Smooth muscle cell (in vitro differentiated cells): ENCODE results near the gene DHRS4L2. TPM values are rescaled to one million over a fixed set of nuclear protein-coding genes. Genes with fewer than 3 reads are reported as not detected.
"Not testable (repeated sequence)": the region's sequence is repeated elsewhere in the genome, so short reads cannot be mapped to it uniquely, and the experiment has no call there.

Experiments
- DNase-seq: peaks from one replicate; lab custom pipeline; 2025; ENCODE audit not compliant: unreplicated experiment; lab: John Stamatoyannopoulos, UW
- H2AFZ ChIP-seq: fragments of 200-600 bp; sonication (generic); 2 replicates; pipeline ENCODE4 v1.6.0; 2016; ENCODE audit warnings: antibody characterized with exemption, low read depth, mild to moderate bottlenecking
- H3F3A ChIP-seq: fragments of 200-600 bp; sonication (generic); 2 replicates; pipeline ENCODE4 v1.6.0; 2017; ENCODE audit warnings: antibody characterized with exemption, low read depth
- H3K27ac ChIP-seq: fragments of 200-600 bp; sonication (generic); 2 replicates; pipeline ENCODE4 v1.5.1; 2016; ENCODE audit warnings: low read depth, mild to moderate bottlenecking
- H3K27me3 ChIP-seq: fragments of 200-600 bp; sonication (generic); 2 replicates; pipeline ENCODE4 v1.6.1; 2016; ENCODE audit warnings: low read depth, mild to moderate bottlenecking
- H3K36me3 ChIP-seq: fragments of 200-600 bp; sonication (generic); 2 replicates; pipeline ENCODE4 v1.5.1; 2016; ENCODE audit warnings: low read depth
- H3K4me1 ChIP-seq: fragments of 200-600 bp; sonication (generic); 2 replicates; pipeline ENCODE4 v1.5.1; 2016; ENCODE audit warnings: low read depth
- H3K4me2 ChIP-seq: fragments of 200-600 bp; sonication (generic); 2 replicates; pipeline ENCODE4 v1.6.0; 2016; ENCODE audit warnings: mild to moderate bottlenecking
- H3K4me3 ChIP-seq: fragments of 200-600 bp; sonication (generic); 2 replicates; pipeline ENCODE4 v1.5.1; 2016; ENCODE audit warnings: mild to moderate bottlenecking
- H3K79me2 ChIP-seq: fragments of 200-600 bp; sonication (generic); 2 replicates; pipeline ENCODE4 v1.6.0; 2016; ENCODE audit warnings: low read depth, mild to moderate bottlenecking
- H3K9ac ChIP-seq: fragments of 200-600 bp; sonication (generic); 2 replicates; pipeline ENCODE4 v1.6.0; 2016; ENCODE audit warnings: low read depth
- H3K9me3 ChIP-seq: fragments of 200-600 bp; sonication (generic); replicated peaks from 2 replicates; pipeline ENCODE4 v1.5.1; 2016; ENCODE audit warnings: low read depth
- H4K20me1 ChIP-seq: fragments of 200-600 bp; sonication (generic); 2 replicates; pipeline ENCODE4 v1.6.0; 2016; ENCODE audit warnings: low read depth
- WGBS: methylation state at CpG from one replicate; pipeline ENCODE4 v1.1.7; 2016; ENCODE audit warnings: low lambda C conversion rate; 5-methylcytosine and 5-hydroxymethylcytosine counted together
- polyA plus RNA-seq: library from polyadenylated mRNA; unstranded; fragments of >200 nt; fragmentation: Nextera tagmentation; extraction: Ambion mirVana; gene quantifications from 2 replicates; pipeline ENCODE4 v1.2.1, GENCODE V29; 2016
- total RNA-seq: library from RNA; depleted of rRNA; stranded (reverse); fragments of >200 nt; gene quantifications from 2 replicates; pipeline ENCODE4 v1.2.3, GENCODE V29; 2014
- TF ChIP-seq, protein P1 (sequence below): fragments of 200-600 bp; sonication (generic); IDR thresholded peaks from 2 replicates; pipeline ENCODE4 v1.5.1; 2017; ENCODE audit warnings: borderline replicate concordance, mild to moderate bottlenecking, antibody characterized with exemption; ENCODE audit not compliant: insufficient read depth, poor library complexity, severe bottlenecking

DHRS4L2 gene
- total and polyA plus RNA-seq, 2 experiments from 2014 or later: 8.2 to 21.5 TPM

DNA sequence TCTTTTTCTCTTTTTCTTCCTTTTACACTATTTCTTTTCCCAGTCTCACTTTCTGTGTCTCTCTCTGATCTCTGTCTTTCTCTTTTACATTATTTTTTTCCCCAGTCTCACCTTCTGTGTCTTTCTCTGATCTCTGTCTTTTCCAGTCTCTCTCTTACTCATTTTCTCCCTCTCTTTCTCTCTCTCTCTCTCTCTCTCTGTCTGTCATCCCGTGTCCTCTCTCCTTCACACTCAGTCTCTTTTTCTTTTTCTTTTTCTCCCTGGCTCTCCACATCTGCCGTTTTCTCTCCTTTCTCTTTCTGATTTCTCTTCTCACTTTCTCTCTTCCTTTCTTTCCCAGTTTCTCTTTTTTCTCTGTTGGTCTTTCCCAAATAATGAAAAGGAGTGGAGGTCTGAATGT lies 22.3 kb downstream of the DHRS4L2 start:
- no peaks in the 10 kb centered on the region for H3K9me3 ChIP-seq
- no peak overlapping the region for H3K4me2 ChIP-seq
- H3K79me2 ChIP-seq: no peaks in the 10 kb centered on the region
- H3K4me1 ChIP-seq: peaks cover 18% of the 10 kb centered on the region
- no peaks in the 10 kb centered on the region for H4K20me1 ChIP-seq
- no peak overlapping the region for H3K9ac ChIP-seq
- H2AFZ ChIP-seq: no peak overlapping the region
- 82% methylated on average over 2 of the region's 2 CpGs for WGBS
- H3F3A ChIP-seq: no peaks in the 10 kb centered on the region
- no peaks in the 10 kb centered on the region for H3K27me3 ChIP-seq
- H3K27ac ChIP-seq: no peak overlapping the region
- DNase-seq: no peak
- H3K36me3 ChIP-seq: no peaks in the 10 kb centered on the region
- no peak overlapping the region for H3K4me3 ChIP-seq
- TF ChIP-seq, protein P1, sequence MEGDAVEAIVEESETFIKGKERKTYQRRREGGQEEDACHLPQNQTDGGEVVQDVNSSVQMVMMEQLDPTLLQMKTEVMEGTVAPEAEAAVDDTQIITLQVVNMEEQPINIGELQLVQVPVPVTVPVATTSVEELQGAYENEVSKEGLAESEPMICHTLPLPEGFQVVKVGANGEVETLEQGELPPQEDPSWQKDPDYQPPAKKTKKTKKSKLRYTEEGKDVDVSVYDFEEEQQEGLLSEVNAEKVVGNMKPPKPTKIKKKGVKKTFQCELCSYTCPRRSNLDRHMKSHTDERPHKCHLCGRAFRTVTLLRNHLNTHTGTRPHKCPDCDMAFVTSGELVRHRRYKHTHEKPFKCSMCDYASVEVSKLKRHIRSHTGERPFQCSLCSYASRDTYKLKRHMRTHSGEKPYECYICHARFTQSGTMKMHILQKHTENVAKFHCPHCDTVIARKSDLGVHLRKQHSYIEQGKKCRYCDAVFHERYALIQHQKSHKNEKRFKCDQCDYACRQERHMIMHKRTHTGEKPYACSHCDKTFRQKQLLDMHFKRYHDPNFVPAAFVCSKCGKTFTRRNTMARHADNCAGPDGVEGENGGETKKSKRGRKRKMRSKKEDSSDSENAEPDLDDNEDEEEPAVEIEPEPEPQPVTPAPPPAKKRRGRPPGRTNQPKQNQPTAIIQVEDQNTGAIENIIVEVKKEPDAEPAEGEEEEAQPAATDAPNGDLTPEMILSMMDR: no peak

GRCh38 chr14:24012726-24013273 lies 24.1 kb downstream of the DHRS4L2 start:
- H3K27me3 ChIP-seq, H3K4me3 ChIP-seq, H3K36me3 ChIP-seq, H3F3A ChIP-seq, H4K20me1 ChIP-seq, H3K79me2 ChIP-seq, H3K27ac ChIP-seq, H3K4me2 ChIP-seq, H3K9ac ChIP-seq, H2AFZ ChIP-seq, H3K9me3 ChIP-seq, DNase-seq: not testable (repeated sequence)
- peaks cover 18% of the 10 kb centered on the region for H3K4me1 ChIP-seq
- WGBS: 86% methylated on average over 4 of the region's 4 CpGs

- H3K36me3 ChIP-seq: no peaks in the 10 kb centered on the region
- H2AFZ ChIP-seq: no peak overlapping the region
- H3K79me2 ChIP-seq: no peaks in the 10 kb centered on the region
- peaks cover 18% of the 10 kb centered on the region for H3K4me1 ChIP-seq
- no peak overlapping the region for H3K27ac ChIP-seq
- TF ChIP-seq, protein P1: peak; percentile 87
- H3K9me3 ChIP-seq: no peaks in the 10 kb centered on the region
- H3F3A ChIP-seq: no peaks in the 10 kb centered on the region
- no peak overlapping the region for H3K4me2 ChIP-seq
- H3K27me3 ChIP-seq: no peaks in the 10 kb centered on the region
- no peak overlapping the region for H3K4me3 ChIP-seq
- no peaks in the 10 kb centered on the region for H4K20me1 ChIP-seq
- 37% methylated on average over 12 of the region's 12 CpGs for WGBS
- H3K9ac ChIP-seq: no peak overlapping the region
- no peak for DNase-seq
Measured at GRCh38 chr14:24013654-24014514, 25.2 kb downstream of the DHRS4L2 start.

DNA sequence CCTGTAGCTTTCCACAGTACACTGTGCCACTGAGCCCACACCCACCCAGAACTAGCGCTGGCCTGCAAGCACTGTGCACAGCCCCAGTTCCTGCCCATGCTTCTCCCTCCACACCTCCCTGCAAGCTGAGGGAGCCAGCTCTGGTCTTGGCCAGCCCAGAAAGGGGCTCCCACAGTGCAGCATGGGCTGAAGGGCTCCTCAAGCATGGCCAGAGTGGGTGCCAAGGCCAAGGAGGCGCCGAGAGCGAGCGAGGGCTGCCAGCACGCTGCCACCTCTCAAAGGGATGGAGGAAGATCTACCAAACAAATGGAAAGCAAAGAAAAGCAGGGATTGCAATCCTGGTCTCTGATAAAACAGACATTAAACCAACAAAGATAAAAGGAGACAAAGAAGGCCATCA lies 27.0 kb downstream of the DHRS4L2 start:
- not testable (repeated sequence) for H3K9ac ChIP-seq, H3K27me3 ChIP-seq
- peaks cover 18% of the 10 kb centered on the region for H3K4me1 ChIP-seq

GRCh38 chr14:24018978-24019377 lies 30.2 kb downstream of the DHRS4L2 start:
- H3K27ac ChIP-seq, DNase-seq, H3K9ac ChIP-seq, H3F3A ChIP-seq, H3K4me3 ChIP-seq, H4K20me1 ChIP-seq, H3K36me3 ChIP-seq, H3K79me2 ChIP-seq, H3K27me3 ChIP-seq, H3K9me3 ChIP-seq, H2AFZ ChIP-seq, H3K4me2 ChIP-seq, H3K4me1 ChIP-seq: not testable (repeated sequence)

More for the DNA sequence above, 27.0 kb downstream of the DHRS4L2 start:
- WGBS: 97% methylated on average over 6 of the region's 6 CpGs
- not testable (repeated sequence) for H3K4me2 ChIP-seq, H3K4me3 ChIP-seq, H3K27ac ChIP-seq, H3F3A ChIP-seq, H4K20me1 ChIP-seq, H3K36me3 ChIP-seq, H2AFZ ChIP-seq, H3K79me2 ChIP-seq, H3K9me3 ChIP-seq, DNase-seq

DNA sequence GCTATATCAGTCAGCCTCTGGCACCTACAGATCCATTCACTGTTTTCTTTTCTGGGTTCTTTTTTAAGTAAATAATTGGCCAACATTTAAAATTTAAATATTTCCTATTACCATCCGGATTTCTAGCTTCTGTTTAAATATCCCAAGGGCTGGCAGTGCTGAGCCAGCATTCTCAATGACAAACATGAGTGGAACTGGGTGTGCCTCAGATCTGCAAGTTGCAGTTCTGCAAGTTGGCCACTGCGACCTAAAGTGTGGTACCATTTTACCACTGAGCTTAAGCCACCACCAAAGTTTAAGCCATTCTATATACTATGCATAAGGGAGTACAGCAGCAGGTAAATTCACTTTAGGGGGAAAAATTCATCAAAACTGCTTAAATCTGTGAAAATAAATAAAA lies 31.2 kb downstream of the DHRS4L2 start:
- not testable (repeated sequence) for H3K9ac ChIP-seq, H3K27me3 ChIP-seq, H3K4me3 ChIP-seq, H3K9me3 ChIP-seq, H3K36me3 ChIP-seq, H3K79me2 ChIP-seq, H3K4me1 ChIP-seq, H2AFZ ChIP-seq, H3F3A ChIP-seq, H3K27ac ChIP-seq, H3K4me2 ChIP-seq, DNase-seq, H4K20me1 ChIP-seq
- 47% methylated on average over 2 of the region's 2 CpGs for WGBS

DNA sequence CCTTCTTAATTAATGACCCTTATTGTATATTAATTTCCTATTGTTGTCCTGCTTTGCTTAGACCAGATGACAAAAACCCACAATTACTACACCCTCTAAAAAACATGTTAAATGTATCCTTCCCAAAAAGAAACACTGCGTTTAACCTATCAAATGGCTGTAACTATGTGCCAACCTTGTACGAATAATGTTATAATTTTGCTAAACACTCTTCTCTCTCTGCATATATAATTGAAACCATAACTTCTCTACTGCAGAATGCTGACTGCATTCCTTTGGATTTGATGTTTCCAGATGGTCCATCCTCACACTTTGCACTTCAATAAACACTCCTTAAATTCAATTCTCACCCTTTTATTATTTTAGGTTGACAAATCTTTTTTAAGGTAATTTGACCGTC lies 31.8 kb downstream of the DHRS4L2 start:
- H3K4me3 ChIP-seq, H3K27ac ChIP-seq, DNase-seq, H3K4me1 ChIP-seq, H3K79me2 ChIP-seq, H3K36me3 ChIP-seq, H3K27me3 ChIP-seq, H3K4me2 ChIP-seq, H3K9me3 ChIP-seq, H4K20me1 ChIP-seq, H2AFZ ChIP-seq, H3K9ac ChIP-seq, H3F3A ChIP-seq: not testable (repeated sequence)
- 81% methylated on average over 3 of the region's 3 CpGs for WGBS
